OCI-LY3 (cell line): ENCODE data around the gene XRCC4.

Experiments used
- H2AFZ ChIP-seq: fragments of 200-600, 300-600 bp; shearing (Covaris generic); 2 replicates; pipeline ENCODE4 v1.6.0; 2014; ENCODE audit warnings: antibody characterized with exemption, low read depth, low read length
- H3K27ac ChIP-seq: fragments of 200-600, 300-600 bp; sonication (generic); 2 replicates; pipeline ENCODE4 v1.5.1; 2014; ENCODE audit warnings: mild to moderate bottlenecking, low read length, moderate library complexity, mixed read lengths
- H3K27me3 ChIP-seq: fragments of 200-600, 300-600 bp; sonication (generic); 2 replicates; pipeline ENCODE4 v1.6.1; 2014; ENCODE audit warnings: low read depth, low read length, mixed read lengths
- H3K36me3 ChIP-seq: fragments of 200-600, 300-600 bp; sonication (generic); replicated peaks from 2 replicates; pipeline ENCODE3; 2014; ENCODE audit warnings: low read depth, low read length, mixed read lengths
- H3K4me1 ChIP-seq: fragments of 300-600, 200-600 bp; sonication (generic); 2 replicates; pipeline ENCODE4 v1.6.1; 2014; ENCODE audit warnings: low read length, mixed read lengths
- H3K4me2 ChIP-seq: fragments of 200-600, 300-600 bp; sonication (generic); 2 replicates; pipeline ENCODE4 v1.6.1; 2014; ENCODE audit warnings: low read length, mixed read lengths
- H3K4me3 ChIP-seq: fragments of 300-600, 200-600 bp; sonication (generic); 2 replicates; pipeline ENCODE4 v1.5.1; 2014; ENCODE audit warnings: antibody characterized with exemption, mild to moderate bottlenecking, low read length, moderate library complexity
- H3K79me2 ChIP-seq: fragments of 300-600, 200-600 bp; shearing (Covaris generic); 2 replicates; pipeline ENCODE4 v1.6.1; 2014; ENCODE audit warnings: mild to moderate bottlenecking, low read length, mixed read lengths
- H3K9ac ChIP-seq: fragments of 300-600, 200-600 bp; shearing (Covaris generic); 2 replicates; pipeline ENCODE4 v1.6.0; 2014; ENCODE audit warnings: mild to moderate bottlenecking, low read length, moderate library complexity
- H3K9me3 ChIP-seq: fragments of 200-600, 300-600 bp; shearing (Covaris generic); 2 replicates; pipeline ENCODE4 v1.6.1; 2014; ENCODE audit warnings: low read length, mixed read lengths; ENCODE audit not compliant: insufficient read depth
- H4K20me1 ChIP-seq: fragments of 200-600, 300-600 bp; sonication (generic); 2 replicates; pipeline ENCODE4 v1.6.1; 2016; ENCODE audit warnings: low read length, mixed read lengths; ENCODE audit not compliant: insufficient read depth
- EZH2phosphoT487 ChIP-seq: fragments of 200-600 bp; shearing (Covaris generic); IDR thresholded peaks from 2 replicates; pipeline ENCODE4 v1.6.1; 2018; ENCODE audit warnings: antibody characterized with exemption, mixed run types, low read depth
- TF ChIP-seq, protein P1 (sequence below): fragments of 200-600, 300-600 bp; sonication (generic); IDR thresholded peaks from 2 replicates; pipeline ENCODE4 v1.5.1; 2014; ENCODE audit warnings: antibody characterized with exemption, low read length, low read depth

XRCC4 gene

DNA sequence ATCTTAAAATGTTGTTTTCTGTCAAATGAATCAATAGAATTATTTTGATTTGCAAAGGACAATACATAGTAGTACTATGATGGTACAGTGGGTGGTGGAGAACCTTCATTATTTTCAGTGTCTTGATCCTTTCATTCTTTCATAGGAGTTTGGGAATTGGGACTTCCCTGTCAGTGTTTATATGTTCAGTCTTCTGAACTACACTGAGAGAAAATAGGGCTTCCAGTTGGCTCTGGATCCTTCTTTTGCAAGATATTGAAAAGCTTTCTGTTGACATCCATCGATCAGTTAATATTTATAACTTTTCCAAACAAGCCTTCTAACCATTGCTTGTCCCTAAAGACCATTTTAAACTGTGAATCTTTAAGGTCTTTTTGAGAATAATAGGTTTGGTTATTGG is 94.7 kb downstream of the XRCC4 start:
- Histone ChIP-seq H3K27me3 (no peaks in the 10 kb centered on the region), H3K4me2 (no peak overlapping the region), H3K27ac (no peak overlapping the region), H3K36me3 (no peaks in the 10 kb centered on the region), H4K20me1 (no peaks in the 10 kb centered on the region), H3K4me3 (no peak overlapping the region), H3K79me2 (no peaks in the 10 kb centered on the region), H3K9me3 (no peaks in the 10 kb centered on the region), H3K4me1 (no peaks in the 10 kb centered on the region), H2AFZ (no peak overlapping the region), H3K9ac (no peak overlapping the region)
- no peak for TF ChIP-seq EZH2phosphoT487
- TF ChIP-seq, protein P1, sequence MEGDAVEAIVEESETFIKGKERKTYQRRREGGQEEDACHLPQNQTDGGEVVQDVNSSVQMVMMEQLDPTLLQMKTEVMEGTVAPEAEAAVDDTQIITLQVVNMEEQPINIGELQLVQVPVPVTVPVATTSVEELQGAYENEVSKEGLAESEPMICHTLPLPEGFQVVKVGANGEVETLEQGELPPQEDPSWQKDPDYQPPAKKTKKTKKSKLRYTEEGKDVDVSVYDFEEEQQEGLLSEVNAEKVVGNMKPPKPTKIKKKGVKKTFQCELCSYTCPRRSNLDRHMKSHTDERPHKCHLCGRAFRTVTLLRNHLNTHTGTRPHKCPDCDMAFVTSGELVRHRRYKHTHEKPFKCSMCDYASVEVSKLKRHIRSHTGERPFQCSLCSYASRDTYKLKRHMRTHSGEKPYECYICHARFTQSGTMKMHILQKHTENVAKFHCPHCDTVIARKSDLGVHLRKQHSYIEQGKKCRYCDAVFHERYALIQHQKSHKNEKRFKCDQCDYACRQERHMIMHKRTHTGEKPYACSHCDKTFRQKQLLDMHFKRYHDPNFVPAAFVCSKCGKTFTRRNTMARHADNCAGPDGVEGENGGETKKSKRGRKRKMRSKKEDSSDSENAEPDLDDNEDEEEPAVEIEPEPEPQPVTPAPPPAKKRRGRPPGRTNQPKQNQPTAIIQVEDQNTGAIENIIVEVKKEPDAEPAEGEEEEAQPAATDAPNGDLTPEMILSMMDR = no peak

DNA sequence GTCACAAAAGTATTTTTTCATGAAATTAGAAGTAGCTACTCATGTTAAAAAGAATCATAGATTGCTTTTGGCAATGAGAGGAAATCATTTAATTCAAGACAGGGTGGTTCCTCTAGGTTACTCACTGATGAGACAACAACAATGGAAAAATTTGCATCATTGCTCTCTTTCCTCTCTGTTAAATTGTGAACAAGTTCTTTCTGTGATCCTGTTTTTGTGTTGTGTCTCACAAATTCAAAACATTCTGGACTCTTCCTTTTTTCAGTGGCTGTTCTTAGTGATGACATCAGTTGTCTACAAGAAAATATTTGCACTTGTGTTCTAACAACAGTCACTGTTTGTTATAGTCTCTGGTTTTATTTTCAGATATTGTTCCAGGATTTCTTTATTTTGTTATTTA is 95.3 kb downstream of the XRCC4 start:
- Histone ChIP-seq H3K36me3 (no peaks in the 10 kb centered on the region), H3K9ac (no peak overlapping the region), H3K9me3 (no peaks in the 10 kb centered on the region), H2AFZ (no peak overlapping the region), H4K20me1 (no peaks in the 10 kb centered on the region), H3K4me1 (no peaks in the 10 kb centered on the region), H3K27me3 (no peaks in the 10 kb centered on the region), H3K27ac (no peak overlapping the region), H3K4me2 (no peak overlapping the region), H3K79me2 (no peaks in the 10 kb centered on the region), H3K4me3 (no peak overlapping the region)
- TF ChIP-seq, protein P1 = no peak
- TF ChIP-seq EZH2phosphoT487 = no peak

DNA sequence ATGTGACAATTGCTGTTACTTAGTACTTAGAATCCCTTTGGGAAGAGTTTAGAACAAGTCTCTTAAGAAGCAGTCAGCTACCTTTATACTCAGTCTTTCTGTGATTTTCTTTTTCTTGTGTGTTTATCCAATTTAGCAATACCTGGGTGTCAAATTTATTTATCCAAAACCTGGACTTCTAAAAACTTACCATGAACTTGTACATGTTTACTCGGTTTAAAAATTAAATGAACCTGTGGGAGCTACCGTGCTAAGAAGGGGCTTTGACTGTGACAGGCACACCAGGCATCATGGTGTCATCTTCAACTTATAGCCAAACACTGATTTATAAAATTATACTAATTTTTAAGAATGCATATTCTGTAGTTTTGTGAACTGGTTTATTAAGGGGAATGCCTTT is 96.5 kb downstream of the XRCC4 start:
- Histone ChIP-seq H4K20me1 (no peaks in the 10 kb centered on the region), H3K9ac (no peak overlapping the region), H3K4me1 (no peaks in the 10 kb centered on the region), H3K27me3 (no peaks in the 10 kb centered on the region), H3K4me2 (no peak overlapping the region), H3K27ac (no peak overlapping the region), H3K79me2 (no peaks in the 10 kb centered on the region), H3K4me3 (no peak overlapping the region), H3K9me3 (no peaks in the 10 kb centered on the region), H2AFZ (no peak overlapping the region), H3K36me3 (no peaks in the 10 kb centered on the region)
- TF ChIP-seq, protein P1 = no peak
- no peak for TF ChIP-seq EZH2phosphoT487

DNA sequence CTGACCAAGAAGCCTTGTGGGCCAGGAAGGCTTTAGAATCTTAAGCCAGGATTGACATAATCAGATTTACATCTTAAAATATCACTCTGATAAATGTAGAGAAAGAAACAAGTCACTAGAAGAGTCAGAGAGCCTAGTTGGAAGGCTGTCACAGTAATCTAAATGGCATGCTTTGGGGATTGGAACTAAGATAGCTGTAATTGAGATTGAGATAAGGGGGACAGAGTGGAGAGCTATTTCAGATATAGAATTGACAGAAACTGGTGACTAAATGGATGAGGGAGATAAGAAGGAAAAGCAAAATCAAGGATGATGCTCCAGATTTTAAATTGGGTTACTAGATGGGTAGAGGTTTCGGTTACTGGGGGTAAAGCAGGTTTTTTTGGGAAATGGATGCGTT is 100.5 kb downstream of the XRCC4 start:
- no peaks in the 10 kb centered on the region for H3K9me3 ChIP-seq
- no peaks in the 10 kb centered on the region for H3K27me3 ChIP-seq
- peaks cover 7% of the 10 kb centered on the region for H3K4me1 ChIP-seq
- TF ChIP-seq, protein P1 = no peak
- TF ChIP-seq EZH2phosphoT487 = no peak
- no peaks in the 10 kb centered on the region for H4K20me1 ChIP-seq
- no peak overlapping the region for H3K27ac ChIP-seq
- H3K36me3 ChIP-seq = no peaks in the 10 kb centered on the region
- H3K4me3 ChIP-seq = no peak overlapping the region
- no peak overlapping the region for H3K4me2 ChIP-seq
- no peak overlapping the region for H2AFZ ChIP-seq
- no peaks in the 10 kb centered on the region for H3K79me2 ChIP-seq
- H3K9ac ChIP-seq = no peak overlapping the region
